H1 (cell line): ENCODE data around the gene PCDHGA2. TPM values are rescaled to one million over a fixed set of nuclear protein-coding genes. Genes with fewer than 3 reads are reported as not detected.

Experiments used
- CHD2 ChIP-seq: IDR thresholded peaks from 2 replicates; pipeline ENCODE4 v1.6.1; 2012; ENCODE audit warnings: low read length, improper control_type of control experiment
- SAP30 ChIP-seq: fragments of 300-600 bp; sonication (generic); IDR thresholded peaks from 2 replicates; pipeline ENCODE4 v1.7.1; 2012; ENCODE audit warnings: low read length, moderate library complexity, mild to moderate bottlenecking, inconsistent platforms; ENCODE audit not compliant: insufficient read depth, insufficient replicate concordance
- polyA plus RNA-seq, 7 experiments: library from polyadenylated mRNA; depleted of rRNA in 3 of 7; stranded (reverse) in 5 of 7; unstranded in 2 of 7; fragments of >200 nt in 5 of 7; fragments of 200-250 nt in 2 of 7; gene quantifications; 1 replicate in 5 of 7; 2 replicates in 1 of 7; 4 replicates in 1 of 7; pipeline versions ENCODE4 v1.2.1 to v1.2.3, GENCODE V29; 2011 to 2013; ENCODE audit warnings: missing spikeins in 2 of 7, mixed read lengths in 2 of 7
- total RNA-seq: library from RNA; stranded (reverse); fragmentation: NEBNext Ultra II Directional; extraction: Animal tissue kit (Norgen Biotek cat#: 25700); gene quantifications from 2 replicates; pipeline ENCODE4 v1.2.1, GENCODE V29; 2021
- TF ChIP-seq, protein P1 (sequence below): fragments of 300-600 bp; sonication (generic); IDR thresholded peaks from 2 replicates; pipeline ENCODE4 v1.7.1; 2012; ENCODE audit warnings: low read length, moderate library complexity, mild to moderate bottlenecking, inconsistent platforms; ENCODE audit not compliant: insufficient replicate concordance

PCDHGA2 gene
- total and polyA plus RNA-seq, 2 of the 8 experiments (the other 6 are each of a cell fraction or from before 2014, with no cell fraction given), result 0.32 to 0.39 TPM

- TF ChIP-seq, protein P1, sequence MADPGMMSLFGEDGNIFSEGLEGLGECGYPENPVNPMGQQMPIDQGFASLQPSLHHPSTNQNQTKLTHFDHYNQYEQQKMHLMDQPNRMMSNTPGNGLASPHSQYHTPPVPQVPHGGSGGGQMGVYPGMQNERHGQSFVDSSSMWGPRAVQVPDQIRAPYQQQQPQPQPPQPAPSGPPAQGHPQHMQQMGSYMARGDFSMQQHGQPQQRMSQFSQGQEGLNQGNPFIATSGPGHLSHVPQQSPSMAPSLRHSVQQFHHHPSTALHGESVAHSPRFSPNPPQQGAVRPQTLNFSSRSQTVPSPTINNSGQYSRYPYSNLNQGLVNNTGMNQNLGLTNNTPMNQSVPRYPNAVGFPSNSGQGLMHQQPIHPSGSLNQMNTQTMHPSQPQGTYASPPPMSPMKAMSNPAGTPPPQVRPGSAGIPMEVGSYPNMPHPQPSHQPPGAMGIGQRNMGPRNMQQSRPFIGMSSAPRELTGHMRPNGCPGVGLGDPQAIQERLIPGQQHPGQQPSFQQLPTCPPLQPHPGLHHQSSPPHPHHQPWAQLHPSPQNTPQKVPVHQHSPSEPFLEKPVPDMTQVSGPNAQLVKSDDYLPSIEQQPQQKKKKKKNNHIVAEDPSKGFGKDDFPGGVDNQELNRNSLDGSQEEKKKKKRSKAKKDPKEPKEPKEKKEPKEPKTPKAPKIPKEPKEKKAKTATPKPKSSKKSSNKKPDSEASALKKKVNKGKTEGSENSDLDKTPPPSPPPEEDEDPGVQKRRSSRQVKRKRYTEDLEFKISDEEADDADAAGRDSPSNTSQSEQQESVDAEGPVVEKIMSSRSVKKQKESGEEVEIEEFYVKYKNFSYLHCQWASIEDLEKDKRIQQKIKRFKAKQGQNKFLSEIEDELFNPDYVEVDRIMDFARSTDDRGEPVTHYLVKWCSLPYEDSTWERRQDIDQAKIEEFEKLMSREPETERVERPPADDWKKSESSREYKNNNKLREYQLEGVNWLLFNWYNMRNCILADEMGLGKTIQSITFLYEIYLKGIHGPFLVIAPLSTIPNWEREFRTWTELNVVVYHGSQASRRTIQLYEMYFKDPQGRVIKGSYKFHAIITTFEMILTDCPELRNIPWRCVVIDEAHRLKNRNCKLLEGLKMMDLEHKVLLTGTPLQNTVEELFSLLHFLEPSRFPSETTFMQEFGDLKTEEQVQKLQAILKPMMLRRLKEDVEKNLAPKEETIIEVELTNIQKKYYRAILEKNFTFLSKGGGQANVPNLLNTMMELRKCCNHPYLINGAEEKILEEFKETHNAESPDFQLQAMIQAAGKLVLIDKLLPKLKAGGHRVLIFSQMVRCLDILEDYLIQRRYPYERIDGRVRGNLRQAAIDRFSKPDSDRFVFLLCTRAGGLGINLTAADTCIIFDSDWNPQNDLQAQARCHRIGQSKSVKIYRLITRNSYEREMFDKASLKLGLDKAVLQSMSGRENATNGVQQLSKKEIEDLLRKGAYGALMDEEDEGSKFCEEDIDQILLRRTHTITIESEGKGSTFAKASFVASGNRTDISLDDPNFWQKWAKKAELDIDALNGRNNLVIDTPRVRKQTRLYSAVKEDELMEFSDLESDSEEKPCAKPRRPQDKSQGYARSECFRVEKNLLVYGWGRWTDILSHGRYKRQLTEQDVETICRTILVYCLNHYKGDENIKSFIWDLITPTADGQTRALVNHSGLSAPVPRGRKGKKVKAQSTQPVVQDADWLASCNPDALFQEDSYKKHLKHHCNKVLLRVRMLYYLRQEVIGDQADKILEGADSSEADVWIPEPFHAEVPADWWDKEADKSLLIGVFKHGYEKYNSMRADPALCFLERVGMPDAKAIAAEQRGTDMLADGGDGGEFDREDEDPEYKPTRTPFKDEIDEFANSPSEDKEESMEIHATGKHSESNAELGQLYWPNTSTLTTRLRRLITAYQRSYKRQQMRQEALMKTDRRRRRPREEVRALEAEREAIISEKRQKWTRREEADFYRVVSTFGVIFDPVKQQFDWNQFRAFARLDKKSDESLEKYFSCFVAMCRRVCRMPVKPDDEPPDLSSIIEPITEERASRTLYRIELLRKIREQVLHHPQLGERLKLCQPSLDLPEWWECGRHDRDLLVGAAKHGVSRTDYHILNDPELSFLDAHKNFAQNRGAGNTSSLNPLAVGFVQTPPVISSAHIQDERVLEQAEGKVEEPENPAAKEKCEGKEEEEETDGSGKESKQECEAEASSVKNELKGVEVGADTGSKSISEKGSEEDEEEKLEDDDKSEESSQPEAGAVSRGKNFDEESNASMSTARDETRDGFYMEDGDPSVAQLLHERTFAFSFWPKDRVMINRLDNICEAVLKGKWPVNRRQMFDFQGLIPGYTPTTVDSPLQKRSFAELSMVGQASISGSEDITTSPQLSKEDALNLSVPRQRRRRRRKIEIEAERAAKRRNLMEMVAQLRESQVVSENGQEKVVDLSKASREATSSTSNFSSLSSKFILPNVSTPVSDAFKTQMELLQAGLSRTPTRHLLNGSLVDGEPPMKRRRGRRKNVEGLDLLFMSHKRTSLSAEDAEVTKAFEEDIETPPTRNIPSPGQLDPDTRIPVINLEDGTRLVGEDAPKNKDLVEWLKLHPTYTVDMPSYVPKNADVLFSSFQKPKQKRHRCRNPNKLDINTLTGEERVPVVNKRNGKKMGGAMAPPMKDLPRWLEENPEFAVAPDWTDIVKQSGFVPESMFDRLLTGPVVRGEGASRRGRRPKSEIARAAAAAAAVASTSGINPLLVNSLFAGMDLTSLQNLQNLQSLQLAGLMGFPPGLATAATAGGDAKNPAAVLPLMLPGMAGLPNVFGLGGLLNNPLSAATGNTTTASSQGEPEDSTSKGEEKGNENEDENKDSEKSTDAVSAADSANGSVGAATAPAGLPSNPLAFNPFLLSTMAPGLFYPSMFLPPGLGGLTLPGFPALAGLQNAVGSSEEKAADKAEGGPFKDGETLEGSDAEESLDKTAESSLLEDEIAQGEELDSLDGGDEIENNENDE, result no peak
- TF ChIP-seq CHD2 (no peak), SAP30 (no peak)
Measured at GRCh38 chr5:141313711-141314110, 24.8 kb upstream of the PCDHGA2 start (continued).
